NCI-H524 treated with DMSO at 0.1 percent for 48 hours (cell line): Measurements from ENCODE around the gene RTP4.

ENCODE experiments used
- DNase-seq: peaks from one replicate; lab custom pipeline; 2025; lab: John Stamatoyannopoulos, UW

The RTP4 gene, protein sequence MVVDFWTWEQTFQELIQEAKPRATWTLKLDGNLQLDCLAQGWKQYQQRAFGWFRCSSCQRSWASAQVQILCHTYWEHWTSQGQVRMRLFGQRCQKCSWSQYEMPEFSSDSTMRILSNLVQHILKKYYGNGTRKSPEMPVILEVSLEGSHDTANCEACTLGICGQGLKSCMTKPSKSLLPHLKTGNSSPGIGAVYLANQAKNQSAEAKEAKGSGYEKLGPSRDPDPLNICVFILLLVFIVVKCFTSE

GRCh38 chr3:187368251-187369088 lies at the start of gene RTP4:
Gene RTP4, plus strand, starts transcription at chr3:187368385. Its CDS starts 57 bp downstream, at chr3:187368442.
- DNase-seq = no peak

DNA sequence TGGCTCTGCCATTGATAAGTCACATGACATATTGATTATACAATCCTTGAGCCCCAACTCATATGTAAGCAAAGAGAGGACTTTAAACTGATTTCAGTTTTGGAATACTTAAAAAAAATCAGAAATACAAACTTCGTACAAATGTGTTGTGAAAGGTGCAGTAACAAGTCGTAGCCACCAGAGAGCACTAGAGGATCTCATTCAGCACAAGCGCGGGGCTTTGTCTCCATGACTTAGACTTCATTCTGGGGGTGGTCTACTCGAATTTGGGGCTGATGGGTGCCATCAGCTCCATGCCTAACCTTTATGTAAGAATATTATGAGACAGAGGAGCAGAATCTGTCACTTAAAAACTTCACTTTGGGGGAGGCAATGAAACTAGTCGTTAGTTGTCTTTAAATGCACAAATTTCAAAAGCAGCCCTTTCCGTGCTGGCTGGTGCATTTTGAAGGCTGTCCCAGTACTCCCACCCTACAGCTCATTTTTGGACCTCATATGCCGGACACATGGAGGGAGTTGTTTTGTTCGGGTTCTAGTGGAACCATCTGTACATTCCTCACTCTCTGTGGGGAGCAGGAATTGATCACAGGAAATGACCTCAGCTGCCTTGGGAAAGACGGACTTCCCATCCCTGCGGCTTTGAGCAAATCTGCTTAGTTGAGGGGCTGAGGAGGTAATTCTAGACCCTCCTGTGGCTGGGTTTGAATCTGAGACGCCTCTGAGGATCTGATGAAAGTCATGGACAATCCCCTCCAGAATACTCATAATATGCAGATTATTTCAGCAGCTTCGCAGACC lies 49.2 kb upstream of the RTP4 start:
- peak; percentile 48 for DNase-seq

GRCh38 chr3:187319699-187320302 lies 48.4 kb upstream of the RTP4 start:
- peak; percentile 44 for DNase-seq

DNA sequence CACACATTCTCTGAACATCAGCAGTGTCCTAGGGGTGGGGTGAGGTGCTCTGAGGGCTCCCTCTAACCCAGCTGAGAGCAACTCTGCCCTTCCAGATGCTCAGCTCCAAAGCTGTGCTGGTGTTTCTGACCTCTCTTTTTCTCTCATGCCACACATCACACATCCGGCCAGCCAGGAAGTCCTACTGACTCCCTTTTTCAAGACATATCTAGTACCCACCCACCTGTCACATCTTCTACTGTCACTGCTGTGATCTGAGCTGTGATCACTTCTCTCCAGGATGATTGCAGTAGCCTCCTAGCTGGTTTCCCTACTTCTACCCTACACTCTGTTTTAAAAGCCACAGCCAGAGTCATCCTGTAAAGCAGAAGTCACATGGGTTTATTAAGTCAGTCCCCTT lies 46.4 kb upstream of the RTP4 start:
- no peak for DNase-seq

GRCh38 chr3:187322291-187322690 lies 45.9 kb upstream of the RTP4 start:
- DNase-seq = no peak

- no peak for DNase-seq
Measured at GRCh38 chr3:187323091-187323490, 45.1 kb upstream of the RTP4 start.

DNA sequence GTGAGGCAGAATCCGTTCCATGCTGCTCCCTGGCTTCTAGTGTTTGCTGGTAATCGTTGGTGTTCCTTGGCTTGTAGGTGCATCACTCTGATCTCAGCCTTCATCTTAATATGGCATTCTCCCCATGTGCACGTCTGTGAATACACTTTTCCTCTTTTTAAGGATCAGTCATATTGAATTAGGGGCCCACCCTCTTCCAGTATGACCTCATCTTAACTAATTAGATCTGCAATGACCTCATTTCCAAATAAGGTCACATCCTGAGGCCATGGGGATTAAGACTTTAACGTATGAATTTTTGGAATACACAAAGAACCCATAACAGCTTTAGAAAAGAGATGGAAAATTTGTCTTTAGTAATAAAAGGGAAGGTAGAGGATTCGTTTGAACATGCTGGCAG lies 42.6 kb upstream of the RTP4 start:
- no peak for DNase-seq

GRCh38 chr3:187327845-187328244 lies 40.3 kb upstream of the RTP4 start:
- no peak for DNase-seq

- DNase-seq = no peak
Measured at GRCh38 chr3:187328691-187329090, 39.5 kb upstream of the RTP4 start.

GRCh38 chr3:187334904-187335303 lies 33.3 kb upstream of the RTP4 start:
- no peak for DNase-seq

GRCh38 chr3:187336322-187336721 lies 31.9 kb upstream of the RTP4 start:
- no peak for DNase-seq

DNA sequence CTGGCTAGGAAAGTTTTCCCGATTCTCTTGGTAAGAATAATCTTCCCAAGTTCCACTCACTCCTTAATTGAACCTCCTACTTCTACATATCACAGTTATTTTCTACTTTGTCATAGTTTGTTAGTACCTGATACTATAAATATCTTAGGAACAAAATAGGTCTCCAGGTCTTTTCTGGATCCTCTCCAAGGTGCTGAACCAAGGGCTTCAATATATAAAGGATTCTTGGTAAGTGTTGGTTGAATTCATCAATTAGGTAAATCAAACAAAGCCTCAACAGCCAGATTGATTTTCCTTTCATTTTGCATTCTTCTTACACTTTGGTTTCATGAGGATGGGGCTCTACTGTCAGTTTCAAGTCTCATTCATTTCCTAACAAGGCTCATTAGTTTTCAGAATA lies 27.6 kb upstream of the RTP4 start:
- DNase-seq = no peak

GRCh38 chr3:187342255-187342654 lies 25.9 kb upstream of the RTP4 start:
- no peak for DNase-seq

DNA sequence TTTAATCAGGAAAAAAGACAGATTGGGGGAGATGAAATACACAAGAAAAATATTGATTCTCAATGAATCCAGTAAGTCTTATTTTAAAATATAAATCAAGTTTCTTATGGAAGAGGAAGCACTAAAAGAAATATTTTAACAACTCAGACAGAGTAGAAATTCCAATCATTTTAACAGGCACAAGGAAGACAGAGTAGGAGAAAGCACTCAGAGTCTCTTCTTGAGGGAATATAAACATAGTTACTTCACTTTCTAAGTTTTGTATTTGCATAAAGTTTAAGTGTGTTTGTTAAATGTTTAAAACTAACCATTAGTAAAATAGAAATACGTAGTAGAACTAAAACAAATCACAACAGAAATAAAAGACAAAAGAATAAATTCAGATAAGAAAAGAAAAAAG lies 24.5 kb upstream of the RTP4 start:
- DNase-seq = no peak

DNA sequence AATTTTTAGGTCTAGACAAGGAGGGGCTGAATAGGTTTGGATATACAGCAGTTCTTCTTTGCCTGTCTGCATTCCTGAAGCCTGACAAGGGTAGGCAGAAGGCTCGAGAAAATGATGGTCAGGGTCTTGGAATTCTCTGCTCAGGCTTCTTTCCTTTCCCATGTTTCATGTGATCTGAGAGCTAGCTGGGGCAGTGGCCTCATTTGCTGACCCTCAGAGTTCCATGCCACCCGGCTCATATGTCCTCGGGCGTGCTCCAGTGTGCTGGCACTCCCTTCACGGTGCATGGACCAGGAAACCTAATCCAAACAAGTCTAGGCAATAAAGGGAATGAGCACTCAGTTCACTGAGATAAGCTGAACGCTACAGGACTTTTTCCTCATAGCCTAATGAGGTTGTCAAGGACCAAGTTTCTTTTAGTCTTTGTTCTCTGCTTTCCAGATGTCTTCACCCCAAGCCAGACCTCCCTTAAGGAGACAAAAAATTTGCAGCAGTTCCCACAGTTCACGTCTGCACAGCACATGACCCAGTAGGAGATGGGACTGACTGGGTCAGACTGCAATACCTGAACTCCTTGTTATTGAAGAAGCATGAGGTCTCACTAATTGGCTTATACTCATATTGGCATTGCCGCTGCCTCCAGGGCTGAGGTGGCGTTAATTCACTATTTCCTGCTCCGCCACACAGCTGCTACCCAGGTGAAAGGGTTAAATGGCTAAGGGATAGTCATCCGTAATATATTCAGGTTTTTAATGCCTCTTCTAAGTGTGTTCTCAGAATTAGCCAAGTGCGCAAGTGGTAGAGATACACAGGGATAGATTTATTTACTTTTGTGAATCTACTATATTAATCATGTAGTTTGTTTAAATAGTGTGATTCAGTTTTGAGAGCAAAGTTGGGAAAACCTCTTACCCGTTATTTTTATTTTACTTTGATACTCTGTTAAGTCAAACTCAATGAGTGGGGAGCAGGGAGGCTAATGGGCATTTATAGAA lies 15.3 kb upstream of the RTP4 start:
- DNase-seq = no peak

GRCh38 chr3:187358068-187358467 lies 10.1 kb upstream of the RTP4 start:
- no peak for DNase-seq

DNA sequence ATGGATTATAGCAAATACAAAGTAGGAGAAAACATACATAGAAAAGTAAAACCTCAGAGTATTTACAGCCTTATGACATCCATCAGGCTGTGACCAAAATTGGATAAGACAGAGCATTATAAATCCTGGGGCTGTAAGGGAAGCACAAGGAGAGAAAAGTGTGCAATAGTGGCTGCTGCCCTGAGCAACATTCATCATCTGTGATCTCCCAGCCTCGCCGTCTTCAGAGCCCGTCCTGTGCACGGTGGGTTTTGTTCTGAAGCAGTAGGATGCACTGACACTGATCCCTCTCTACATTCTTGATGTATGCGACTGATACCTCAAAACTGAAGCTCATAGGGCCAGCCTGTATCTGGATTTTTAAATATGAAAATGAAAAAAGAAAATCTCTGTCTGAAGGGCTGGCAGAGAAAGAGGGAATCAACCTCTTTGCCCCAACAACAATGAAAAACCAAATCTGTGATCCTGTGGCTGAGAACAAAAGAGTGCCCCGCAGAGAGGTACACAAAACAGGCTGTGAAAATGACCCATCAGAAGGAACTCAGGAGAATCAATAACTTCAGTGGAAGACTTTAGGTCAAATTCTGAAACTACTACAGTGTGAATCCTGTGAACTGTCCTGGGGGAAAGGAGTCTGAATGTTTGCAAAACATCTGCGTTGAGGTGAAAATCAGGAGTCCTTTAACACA lies 8.2 kb upstream of the RTP4 start:
- DNase-seq = no peak

- no peak for DNase-seq
Measured at GRCh38 chr3:187360596-187360995, 7.6 kb upstream of the RTP4 start.

DNA sequence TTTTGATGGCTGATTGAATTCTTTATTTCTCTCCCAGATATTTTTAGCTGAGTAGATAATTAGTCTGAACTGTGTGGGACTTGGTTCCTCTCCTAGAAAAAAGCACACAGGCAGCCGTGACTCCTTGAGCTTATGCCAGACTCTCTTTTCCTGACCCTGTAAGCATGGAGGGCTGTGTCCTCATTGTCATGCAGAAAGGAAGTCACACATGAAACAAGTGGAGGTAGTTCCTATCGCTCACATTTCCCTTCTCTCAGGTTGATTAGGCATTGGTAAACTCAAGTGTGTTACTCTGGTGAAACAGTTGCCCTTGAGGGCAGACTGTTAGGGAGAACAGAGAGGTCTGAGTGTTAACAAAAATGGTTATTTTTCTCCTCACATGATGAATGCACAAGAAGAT lies 6.3 kb upstream of the RTP4 start:
- DNase-seq = no peak

DNA sequence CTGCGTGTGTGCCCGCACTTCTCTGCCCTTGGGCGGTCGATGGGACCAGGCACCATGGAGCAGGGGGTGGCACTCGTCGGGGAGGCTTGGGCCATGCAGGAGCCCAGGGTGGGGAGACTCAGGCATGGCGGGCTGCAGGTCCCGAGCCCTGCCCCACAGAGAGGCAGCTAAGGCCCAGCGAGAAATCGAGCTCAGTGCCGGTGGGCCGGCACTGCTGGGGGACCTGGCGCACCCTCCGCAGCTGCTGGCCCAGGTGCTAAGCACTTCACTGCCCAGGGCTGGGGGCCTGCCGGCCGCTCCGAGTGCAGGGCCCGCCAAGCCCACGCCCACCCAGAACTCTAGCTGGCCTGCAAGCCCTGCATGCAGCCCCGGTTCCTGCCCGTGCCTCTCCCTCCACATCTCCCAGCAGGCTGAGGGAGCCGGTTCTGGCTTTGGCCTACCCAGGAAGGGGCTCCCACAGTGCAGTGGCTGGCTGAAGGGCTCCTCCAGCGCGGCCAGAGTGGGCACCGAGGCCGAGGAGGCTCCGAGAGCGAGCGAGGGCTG lies 553 bp upstream of the RTP4 start:
- no peak for DNase-seq
